ENCODE measurements around the gene TEX35. TPM values are rescaled to one million over a fixed set of nuclear protein-coding genes. Genes with fewer than 3 reads are reported as not detected.

The TEX35 gene
- total RNA-seq, 3 donors from 2014 or later (not counting 1 experiment from before 2014, with no cell fraction given): not detected

- intact Hi-C loops (cut with micrococcal nuclease): loop anchor here (1.0 kb wide), 4 partner anchors 10 to 837 kb away; no protein-coding TSS in a partner anchor
- H3K4me1 ChIP-seq (ENCODE audit: control insufficient read depth, insufficient read depth, low read length): no peaks in the 10 kb centered on the region
- peaks cover 5 to 6% of the 10 kb centered on the region in 2 donors for H3K4me1 Mint-ChIP-seq
- TF ChIP-seq CTCF (IDR thresholded peaks at IDR 0.05): peak; percentile 96
- peak; percentile 78 to 96 (median 85) for ATAC-seq
- no peak overlapping the region for H3K27ac Mint-ChIP-seq
- no peak overlapping the region for H3K4me3 Mint-ChIP-seq
- H3K36me3 ChIP-seq (ENCODE audit: control insufficient read depth, insufficient read depth, low read length): no peaks in the 10 kb centered on the region
- DNase-seq: peak; percentile 76 to 86
- peaks cover 0 to 3% of the 10 kb centered on the region in 2 donors for H3K27me3 Mint-ChIP-seq (ENCODE audit: low read depth in 2 of 2)
- no peak overlapping the region for H3K4me3 ChIP-seq (ENCODE audit: low read length)
- no peaks in the 10 kb centered on the region for H3K36me3 Mint-ChIP-seq
- H3K9me3 ChIP-seq (ENCODE audit: control insufficient read depth, insufficient read depth, low read length): no peaks in the 10 kb centered on the region
- no peaks in the 10 kb centered on the region for H3K9me3 Mint-ChIP-seq
- H3K27me3 ChIP-seq (ENCODE audit: control insufficient read depth, insufficient read depth, low read length): no peaks in the 10 kb centered on the region
- no peak overlapping the region for H3K27ac ChIP-seq (ENCODE audit: low read length)
- WGBS (ENCODE audit: insufficient coverage): 17% methylated on average over 13 of the region's 13 CpGs
These were observed 19.5 kb downstream of the TEX35 start for GRCh38 chr1:178532392-178532791.

GRCh38 chr1:178533121-178533946, 20.4 kb downstream of the TEX35 start:
- WGBS (ENCODE audit: insufficient coverage): 87% methylated on average over 9 of the region's 9 CpGs
- Mint-ChIP-seq H3K27me3 (ENCODE audit: low read depth in 2 of 2) (peaks cover 0 to 7% of the 10 kb centered on the region in 2 donors), H3K36me3 (no peaks in the 10 kb centered on the region), H3K4me3 (no peak overlapping the region), H3K9me3 (no peaks in the 10 kb centered on the region), H3K27ac (no peak overlapping the region), H3K4me1 (peaks cover 5 to 6% of the 10 kb centered on the region in 2 donors)
- DNase-seq: no peak
- intact Hi-C loops (cut with micrococcal nuclease): no loop called here
- ATAC-seq: no peak
- Histone ChIP-seq H3K9me3 (ENCODE audit: control insufficient read depth, insufficient read depth, low read length) (no peaks in the 10 kb centered on the region), H3K4me3 (ENCODE audit: low read length) (no peak overlapping the region), H3K36me3 (ENCODE audit: control insufficient read depth, insufficient read depth, low read length) (no peaks in the 10 kb centered on the region), H3K27ac (ENCODE audit: low read length) (no peak overlapping the region), H3K4me1 (ENCODE audit: control insufficient read depth, insufficient read depth, low read length) (no peaks in the 10 kb centered on the region), H3K27me3 (ENCODE audit: control insufficient read depth, insufficient read depth, low read length) (no peaks in the 10 kb centered on the region)
- no peak for TF ChIP-seq CTCF (IDR thresholded peaks at IDR 0.05)

- H3K27ac Mint-ChIP-seq: no peak overlapping the region
- Histone ChIP-seq H3K4me3 (ENCODE audit: low read length) (no peak overlapping the region), H3K36me3 (ENCODE audit: control insufficient read depth, insufficient read depth, low read length) (no peaks in the 10 kb centered on the region), H3K27ac (ENCODE audit: low read length) (no peak overlapping the region), H3K9me3 (ENCODE audit: control insufficient read depth, insufficient read depth, low read length) (no peaks in the 10 kb centered on the region), H3K4me1 (ENCODE audit: control insufficient read depth, insufficient read depth, low read length) (no peaks in the 10 kb centered on the region), H3K27me3 (ENCODE audit: control insufficient read depth, insufficient read depth, low read length) (no peaks in the 10 kb centered on the region)
- 93% methylated on average over 9 of the region's 9 CpGs for WGBS (ENCODE audit: insufficient coverage)
- no peak for TF ChIP-seq CTCF (IDR thresholded peaks at IDR 0.05)
- H3K4me1 Mint-ChIP-seq: peaks cover 5 to 6% of the 10 kb centered on the region in 2 donors
- H3K4me3 Mint-ChIP-seq: no peak overlapping the region
- no peak for ATAC-seq
- no peaks in the 10 kb centered on the region for H3K36me3 Mint-ChIP-seq
- H3K9me3 Mint-ChIP-seq: no peaks in the 10 kb centered on the region
- no peak for DNase-seq
- peaks cover 0 to 7% of the 10 kb centered on the region in 2 donors for H3K27me3 Mint-ChIP-seq (ENCODE audit: low read depth in 2 of 2)
- intact Hi-C loops (cut with micrococcal nuclease): no loop called here
These were observed 21.4 kb downstream of the TEX35 start for GRCh38 chr1:178534137-178534868.
